GM19193 (cell line): ENCODE results near the gene TSPAN16.

Experiments
- POLR2A ChIP-seq: IDR thresholded peaks from 4 replicates; pipeline ENCODE4 v1.6.1; 2011; ENCODE audit not compliant: insufficient read depth, insufficient read length; ENCODE audit errors: extremely low read depth

TSPAN16 gene

DNA sequence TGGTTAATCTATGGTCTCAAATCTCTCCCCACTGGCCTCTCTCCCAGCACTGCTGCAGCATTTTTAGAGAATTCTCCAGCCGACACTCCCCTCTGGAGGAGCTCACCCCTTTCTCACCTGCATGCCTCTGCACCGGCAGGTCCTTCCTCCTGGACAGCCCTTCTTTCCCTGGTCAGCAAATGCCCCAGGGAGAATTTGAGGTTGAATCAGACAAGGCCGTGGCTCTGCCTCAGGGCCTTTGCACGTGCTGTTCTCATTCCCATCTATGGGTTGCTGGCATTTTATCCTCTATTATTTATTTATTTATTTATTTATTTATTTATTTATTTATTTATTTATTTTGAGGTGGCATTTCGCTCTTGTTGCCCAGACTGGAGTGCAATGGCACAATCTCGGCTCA, 32.2 kb upstream of the TSPAN16 start:
- TF ChIP-seq POLR2A = no peak

- no peak for TF ChIP-seq POLR2A
These were observed 31.3 kb upstream of the TSPAN16 start for GRCh38 chr19:11264452-11265176.

DNA sequence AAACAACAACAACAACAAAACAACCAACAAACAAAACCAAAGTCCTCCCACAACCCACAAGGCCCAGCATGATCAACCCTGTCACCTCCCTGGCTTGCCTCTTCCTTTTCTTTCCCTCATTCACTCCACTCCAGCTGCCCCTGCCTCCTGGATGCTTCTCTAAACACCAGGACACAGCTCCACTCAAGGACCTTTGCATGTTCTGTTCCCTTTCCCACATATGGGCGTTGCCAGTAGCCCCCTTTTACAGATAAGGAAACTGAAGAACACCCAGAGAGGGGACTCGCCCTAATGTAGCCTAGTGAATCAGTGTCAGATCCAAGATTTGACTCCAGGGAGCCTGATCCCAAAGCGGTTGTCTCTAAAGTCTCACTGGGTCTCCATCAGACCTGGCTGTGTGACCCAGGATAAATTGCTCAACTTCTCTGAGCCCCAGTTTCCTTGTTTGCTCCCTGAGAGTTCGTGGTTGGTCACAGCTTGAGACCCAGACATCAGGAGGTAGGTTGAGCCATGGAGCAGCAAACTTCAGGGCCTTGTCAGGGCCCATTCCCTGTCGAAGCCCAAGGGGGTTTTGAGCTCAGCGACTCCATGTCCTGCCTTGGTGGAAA, 30.7 kb upstream of the TSPAN16 start:
- TF ChIP-seq POLR2A = no peak

GRCh38 chr19:11265785-11266236, 30.1 kb upstream of the TSPAN16 start:
- no peak for TF ChIP-seq POLR2A

- TF ChIP-seq POLR2A = no peak
These were observed 28.5 kb upstream of the TSPAN16 start for GRCh38 chr19:11267316-11268085.

DNA sequence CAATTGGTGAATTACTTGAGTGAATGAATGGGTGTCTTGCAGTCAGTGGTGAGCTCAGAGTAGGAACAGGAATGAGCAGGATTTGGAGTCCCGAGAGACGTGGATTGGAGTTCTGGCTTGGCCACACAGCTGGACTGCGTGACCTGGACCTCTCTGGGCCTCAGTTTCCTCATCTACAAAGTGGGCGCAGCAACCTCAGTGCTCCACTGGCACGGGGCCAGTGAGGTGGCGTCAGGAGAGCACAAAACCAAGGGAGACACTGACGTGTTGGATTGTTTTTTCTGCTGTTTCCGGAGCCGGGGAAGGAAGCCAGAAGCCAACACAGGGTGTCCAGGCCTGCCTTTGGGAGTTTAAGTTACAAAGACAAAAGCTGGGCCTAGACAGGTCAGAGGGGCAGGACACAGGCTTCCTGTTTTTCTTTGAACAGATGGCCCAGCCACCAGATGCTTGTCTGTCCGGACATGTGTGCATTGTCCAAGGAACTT, 27.1 kb upstream of the TSPAN16 start:
- no peak for TF ChIP-seq POLR2A

DNA sequence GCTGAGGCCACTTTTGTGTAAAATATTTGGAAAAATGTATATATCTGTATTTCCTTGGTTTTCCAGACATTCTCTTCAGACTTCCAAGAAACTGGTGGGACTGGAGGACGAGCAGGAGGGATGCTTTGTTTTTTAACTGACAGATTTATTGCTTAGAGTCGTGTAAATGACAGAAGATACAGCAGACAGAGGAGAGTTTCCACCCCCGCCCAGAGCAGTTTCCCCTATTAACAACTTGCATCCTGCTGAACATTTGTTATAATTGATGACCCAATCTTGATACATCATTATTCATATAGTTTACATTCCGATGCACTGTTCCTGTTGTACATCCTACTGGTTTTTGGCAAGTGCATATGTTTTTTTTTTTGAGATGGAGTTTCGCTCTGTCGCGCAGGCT, 26.6 kb upstream of the TSPAN16 start:
- TF ChIP-seq POLR2A = no peak

DNA sequence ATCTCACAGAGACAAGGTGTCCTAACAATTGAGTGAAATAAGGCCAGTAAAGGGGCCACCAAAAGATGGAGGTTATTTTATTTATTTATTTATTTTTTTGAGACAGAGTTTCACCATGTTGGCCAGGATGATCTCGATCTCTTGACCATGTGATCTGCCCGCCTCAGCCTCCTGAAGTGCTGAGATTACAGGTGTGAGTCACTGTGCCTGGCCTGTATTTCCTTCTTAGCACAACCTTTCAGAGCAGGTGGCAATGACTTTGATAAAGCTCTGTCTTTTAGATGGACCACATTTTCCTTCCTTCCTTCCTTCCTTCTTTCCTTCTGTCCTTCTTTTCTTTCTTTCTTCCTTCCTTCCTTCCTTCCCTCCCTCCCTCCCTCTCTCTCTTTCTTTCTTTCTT, 22.7 kb upstream of the TSPAN16 start:
- TF ChIP-seq POLR2A = no peak

DNA sequence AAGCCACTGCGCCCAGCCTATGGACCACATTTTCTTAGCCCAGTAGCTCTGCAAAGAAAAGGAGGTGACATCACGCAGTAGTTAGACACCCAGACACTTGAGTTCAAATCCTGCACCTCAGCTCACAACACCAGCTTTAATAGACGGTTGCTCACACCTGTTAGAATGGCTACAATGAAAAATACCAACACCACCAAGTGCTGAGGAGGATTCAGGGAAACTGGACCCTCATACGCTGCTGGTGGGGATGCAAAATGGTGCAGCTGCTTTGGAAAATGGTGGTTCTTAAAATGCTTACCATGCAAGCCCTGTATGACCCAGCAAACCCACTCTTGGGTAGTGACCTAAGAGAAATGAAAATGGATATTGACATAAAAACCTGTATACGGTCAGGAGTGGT, 22.0 kb upstream of the TSPAN16 start:
- no peak for TF ChIP-seq POLR2A

GRCh38 chr19:11274533-11275086, 21.4 kb upstream of the TSPAN16 start:
- no peak for TF ChIP-seq POLR2A

- no peak for TF ChIP-seq POLR2A
These were observed 17.3 kb upstream of the TSPAN16 start for GRCh38 chr19:11278670-11279069.

DNA sequence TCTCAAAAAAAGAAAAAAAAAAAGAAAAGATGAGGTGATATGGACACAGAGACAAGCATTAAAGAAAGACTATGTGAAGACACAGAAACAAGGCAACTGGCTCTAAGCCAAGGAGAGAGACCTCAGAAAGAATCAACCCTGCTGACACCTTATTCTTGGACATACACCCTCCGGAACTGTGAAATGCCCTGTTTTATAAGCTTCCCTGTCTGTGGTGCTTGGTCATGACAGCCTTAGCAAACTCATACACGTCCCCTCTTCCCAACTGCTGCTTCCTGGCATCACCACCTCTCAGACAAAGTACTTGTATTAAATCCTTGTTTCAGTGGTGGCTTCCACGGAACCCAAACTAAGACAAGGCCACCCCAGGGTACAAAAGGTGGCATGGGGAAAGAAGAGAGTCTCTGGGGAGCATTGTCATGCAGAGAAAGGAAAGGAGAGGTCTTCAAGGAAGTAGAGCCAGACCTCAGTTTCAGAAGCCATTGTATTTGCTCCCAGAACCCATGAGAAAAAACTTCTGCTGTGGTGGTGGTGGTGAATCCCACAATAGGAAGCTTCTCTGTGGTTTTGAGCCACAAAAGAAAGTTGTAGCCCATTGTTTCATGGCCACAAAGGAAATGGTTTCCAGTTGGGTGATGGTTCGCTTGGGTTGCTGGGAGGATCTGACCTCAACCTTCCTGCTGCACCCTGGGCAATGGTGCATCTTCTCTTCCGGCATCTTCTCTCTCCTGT, 16.3 kb upstream of the TSPAN16 start:
- no peak for TF ChIP-seq POLR2A

GRCh38 chr19:11281356-11282049, 14.5 kb upstream of the TSPAN16 start:
- TF ChIP-seq POLR2A = no peak

DNA sequence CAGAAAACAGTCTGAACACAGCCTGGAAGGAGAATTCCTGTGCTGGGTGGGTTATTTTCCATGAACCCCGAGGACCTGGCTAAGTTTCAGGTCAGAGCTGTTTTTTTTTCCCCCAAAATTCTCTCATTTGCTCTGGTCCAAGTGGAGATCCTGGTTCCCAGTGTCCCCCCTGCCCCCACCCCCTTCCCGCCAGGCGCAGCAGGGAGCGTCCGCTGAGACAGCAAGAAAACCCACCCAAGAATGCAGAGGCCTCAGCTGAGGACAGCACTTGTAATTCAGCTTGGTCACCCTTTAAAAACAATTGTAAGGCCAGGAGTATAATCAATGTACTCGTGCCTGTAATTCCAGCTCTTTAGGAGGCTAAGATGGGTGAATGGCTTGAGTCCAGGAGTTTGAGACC, 11.4 kb upstream of the TSPAN16 start:
- TF ChIP-seq POLR2A = no peak
